HG03469 (cell line): ENCODE data around the gene SKIDA1.

Experiments used
- ATAC-seq: cut with Tn5 transposase; IDR thresholded peaks from one replicate; pipeline ENCODE4 v1.9.1; 2021; ENCODE audit warnings: mild to moderate bottlenecking, moderate library complexity, moderate number of reproducible peaks; ENCODE audit not compliant: unreplicated experiment

SKIDA1 gene

DNA sequence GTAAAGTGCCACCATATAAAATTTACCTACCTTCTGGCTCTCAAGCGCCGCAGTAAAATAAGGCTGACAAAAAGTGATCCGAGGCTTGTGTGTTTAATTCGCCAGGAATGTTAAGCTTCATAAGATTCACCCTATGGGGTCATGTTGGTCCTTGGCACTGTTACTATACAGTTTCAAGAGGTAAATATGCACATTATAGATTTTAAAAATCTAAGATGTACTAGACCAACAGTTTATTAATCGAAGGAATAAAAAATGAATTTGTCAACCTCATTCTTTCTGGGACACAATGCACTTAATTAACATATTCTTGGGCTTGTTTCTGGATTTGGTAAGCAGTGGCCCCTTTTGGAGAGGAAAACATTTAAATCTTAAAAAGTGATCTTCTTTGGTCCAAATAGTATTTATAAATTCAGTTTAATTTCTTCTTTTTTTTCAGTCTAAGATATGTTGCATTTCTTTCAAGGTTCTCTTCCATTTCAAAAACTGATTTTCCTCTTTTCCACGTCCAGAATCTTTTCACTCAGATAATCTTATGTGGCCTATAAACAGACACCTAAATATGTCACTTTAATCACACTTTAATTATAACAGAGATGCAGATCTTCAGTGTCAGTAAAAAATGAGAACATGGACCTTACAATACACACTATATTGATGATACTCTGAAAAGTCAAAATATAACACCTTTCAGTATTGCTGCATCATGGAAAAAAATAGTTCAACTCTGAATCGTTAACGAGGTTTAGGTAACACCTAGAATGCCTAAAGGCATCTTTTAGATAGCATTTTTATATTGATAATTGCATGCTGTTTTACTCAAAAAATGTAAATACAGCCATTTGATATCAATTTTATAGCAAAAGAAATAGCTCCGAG lies 3.8 kb upstream of the SKIDA1 start:
- no peak for ATAC-seq

GRCh38 chr10:21528236-21529031 lies 3.0 kb upstream of the SKIDA1 start:
- ATAC-seq: no peak

DNA sequence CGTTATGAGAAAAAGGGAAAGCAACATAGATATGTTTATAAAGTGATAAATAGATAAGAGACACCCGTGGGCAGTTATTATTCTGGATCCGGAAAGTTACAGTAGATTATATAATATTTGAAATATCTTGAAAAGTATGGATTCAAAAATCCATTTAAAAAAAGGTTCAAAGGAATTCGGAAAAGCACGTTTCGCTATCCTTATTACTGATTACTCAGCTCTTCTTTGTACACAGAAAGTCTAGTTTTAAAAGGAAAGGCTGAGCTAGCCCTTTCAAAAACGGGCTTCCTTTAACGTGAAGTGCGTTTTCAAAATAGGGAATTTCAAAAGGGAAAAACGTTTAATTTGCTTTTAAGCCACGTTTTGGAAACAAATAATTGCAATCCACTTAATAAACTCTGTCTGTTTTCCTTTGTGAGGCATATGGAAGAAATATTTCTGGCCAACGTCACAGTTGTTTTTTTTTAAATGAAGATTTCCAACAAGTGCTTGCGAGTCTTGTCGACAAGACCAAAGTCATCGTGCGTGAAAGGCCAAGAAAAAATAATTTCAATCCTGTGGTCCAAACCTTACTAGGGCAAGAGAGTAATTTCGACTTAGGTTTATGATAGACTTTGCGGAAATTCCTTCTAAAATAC lies 2.2 kb upstream of the SKIDA1 start:
- ATAC-seq: no peak

- ATAC-seq: no peak
Observed at GRCh38 chr10:21526860-21527597, 1.5 kb upstream of the SKIDA1 start.

DNA sequence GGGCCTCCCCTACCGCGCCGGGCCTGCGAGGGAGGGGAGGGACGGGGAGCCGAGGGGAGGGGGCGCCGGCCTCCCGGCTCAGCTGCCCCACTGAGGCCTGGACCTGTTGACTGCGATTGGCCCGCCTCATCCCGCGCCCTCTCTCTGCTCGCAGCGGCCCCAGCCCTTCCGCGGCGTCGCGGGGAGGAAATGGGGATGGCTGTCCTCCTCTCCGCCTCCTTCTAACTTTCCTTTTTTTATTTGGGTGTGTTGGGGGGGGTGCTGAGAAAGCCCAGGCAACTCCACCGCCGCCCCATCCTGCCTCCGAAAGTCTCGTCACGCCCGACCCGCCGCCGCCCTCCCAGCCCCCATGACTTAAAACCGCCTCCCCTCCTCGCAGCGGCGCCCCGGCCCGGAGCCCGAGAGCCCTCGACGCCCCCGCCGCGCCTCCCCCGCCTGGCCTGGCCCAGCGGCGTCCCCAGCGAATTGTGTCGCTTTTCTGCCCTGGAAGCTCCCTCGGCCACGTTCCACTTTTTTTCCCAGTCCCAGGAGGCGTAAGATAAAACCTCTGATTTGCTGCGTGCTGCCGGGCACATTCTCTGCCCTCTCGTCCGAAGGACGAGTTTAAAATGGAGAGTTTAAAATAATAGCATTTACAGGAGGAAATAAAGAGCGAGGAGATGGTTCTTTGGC lies 842 bp upstream of the SKIDA1 start:
- no peak for ATAC-seq

DNA sequence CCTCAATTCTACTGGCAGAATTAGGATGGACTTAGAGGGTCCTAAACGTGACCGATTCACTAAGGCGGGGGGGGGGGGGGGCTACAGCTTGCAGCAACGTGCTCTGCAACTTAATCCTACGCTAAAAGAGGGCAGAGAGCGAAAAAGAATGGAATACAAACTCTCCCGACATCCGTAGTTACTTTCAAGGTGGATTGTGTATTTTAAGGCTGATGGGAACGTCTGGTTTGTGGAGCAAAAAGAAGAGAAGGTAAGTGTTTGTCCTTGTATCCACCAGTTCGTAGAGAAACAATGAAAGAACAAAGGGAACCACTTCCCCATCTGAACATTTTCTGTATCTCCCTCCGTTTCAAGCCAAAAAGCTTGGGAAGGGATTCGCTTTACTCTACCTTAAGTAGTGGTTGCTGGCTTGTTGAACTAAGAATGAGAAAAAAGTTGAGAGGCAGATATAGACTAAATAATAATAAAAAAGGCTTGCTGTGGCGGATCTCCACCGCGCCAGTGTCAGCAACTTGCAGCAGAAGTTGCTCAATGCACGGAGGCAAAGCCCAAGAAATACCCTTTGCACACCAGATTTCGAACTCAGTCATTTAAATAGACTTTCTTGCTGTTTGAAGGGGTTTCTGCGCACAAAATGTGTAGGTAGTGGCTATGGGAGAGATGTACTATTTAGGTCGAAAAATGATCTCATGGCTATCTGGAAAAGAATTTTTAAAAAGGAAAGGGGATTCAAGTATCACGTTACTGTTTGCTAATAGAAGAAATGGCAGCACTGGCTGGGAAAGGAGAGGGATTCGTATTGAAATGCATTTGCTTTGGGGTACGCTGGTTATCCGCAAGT lies 736 bp downstream of the SKIDA1 start:
- no peak for ATAC-seq

DNA sequence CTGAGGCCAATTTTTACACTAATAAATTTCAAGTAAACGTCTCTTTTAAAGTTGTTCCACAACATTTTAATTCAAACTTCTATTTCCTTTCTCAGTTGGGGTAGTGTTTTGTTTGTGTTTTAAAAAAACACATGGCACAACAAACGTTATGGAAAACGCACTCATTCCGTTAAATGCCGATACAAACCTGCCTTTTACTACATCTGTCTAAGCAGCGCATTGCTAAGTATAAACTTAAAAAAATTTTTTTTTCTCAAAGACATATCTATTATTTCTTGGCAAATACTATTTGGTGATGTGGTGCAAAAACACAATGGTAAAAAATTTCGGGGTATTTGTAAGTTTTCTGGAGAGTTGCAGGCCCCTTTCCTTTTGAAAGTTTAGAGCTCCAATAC lies 1.4 kb downstream of the SKIDA1 start:
- no peak for ATAC-seq

DNA sequence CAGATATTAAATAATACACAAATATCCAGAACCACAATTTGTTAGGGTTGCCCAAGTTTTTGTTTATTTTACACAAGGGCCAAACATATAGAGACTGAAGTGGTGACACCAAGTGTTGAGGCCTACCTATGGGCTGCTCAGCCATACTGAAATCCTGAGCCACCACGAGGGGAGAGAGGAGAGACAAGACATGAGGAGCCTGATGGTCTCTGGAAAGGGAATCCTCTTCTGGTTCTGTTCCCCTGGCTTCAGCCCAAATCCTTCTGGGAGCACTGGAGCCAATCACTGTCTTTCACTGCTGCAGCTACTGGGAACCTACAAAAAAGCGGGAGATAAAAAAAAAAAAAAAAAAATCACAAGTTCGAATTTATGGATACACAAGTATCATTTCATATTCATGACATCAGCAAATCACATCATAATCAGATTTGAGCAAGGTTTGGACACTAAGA lies 1.9 kb downstream of the SKIDA1 start:
- no peak for ATAC-seq

- ATAC-seq: no peak
Observed at GRCh38 chr10:21522631-21523406, 2.7 kb downstream of the SKIDA1 start.

GRCh38 chr10:21521751-21522533 lies 3.5 kb downstream of the SKIDA1 start:
- no peak for ATAC-seq

DNA sequence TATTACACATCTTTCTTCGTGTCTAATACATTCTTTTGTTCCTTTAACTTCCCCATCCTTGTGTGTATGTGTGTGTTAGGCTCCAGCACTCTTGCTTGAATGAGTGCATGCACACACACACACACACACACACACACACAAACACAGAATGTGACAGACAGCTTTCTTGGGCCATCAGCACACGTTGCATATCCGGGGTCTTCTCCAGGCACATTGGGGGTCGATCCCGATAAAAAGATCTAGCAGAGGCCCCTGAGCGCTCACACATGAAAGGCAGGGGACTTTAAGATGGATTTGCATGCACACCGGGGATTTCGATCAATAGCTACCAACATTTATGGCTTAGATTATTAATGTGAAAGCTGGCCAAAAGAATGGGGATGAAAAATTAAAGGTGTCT lies 4.5 kb downstream of the SKIDA1 start:
- ATAC-seq: no peak

DNA sequence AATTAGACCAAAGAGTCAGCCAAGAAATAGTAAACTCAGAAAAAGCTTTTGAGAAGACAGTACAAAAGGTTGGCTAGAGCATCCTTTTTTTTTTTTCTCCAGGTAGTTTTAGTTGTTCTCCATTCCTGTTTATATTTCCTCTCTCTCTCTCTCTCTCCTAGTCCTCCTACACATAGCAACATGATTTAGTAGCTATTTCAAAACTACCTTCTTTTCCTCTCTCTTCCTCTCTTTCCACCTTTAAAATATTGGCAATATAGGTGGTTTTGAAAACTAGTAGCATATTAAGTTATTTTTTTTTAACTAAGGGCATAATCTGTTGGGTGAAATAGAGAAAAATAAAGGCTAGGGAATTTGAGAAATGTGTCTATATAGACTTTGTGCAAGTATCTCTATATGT lies 5.0 kb downstream of the SKIDA1 start:
- no peak for ATAC-seq

GRCh38 chr10:21519941-21520436 lies 5.5 kb downstream of the SKIDA1 start:
- peak; percentile 37 for ATAC-seq

DNA sequence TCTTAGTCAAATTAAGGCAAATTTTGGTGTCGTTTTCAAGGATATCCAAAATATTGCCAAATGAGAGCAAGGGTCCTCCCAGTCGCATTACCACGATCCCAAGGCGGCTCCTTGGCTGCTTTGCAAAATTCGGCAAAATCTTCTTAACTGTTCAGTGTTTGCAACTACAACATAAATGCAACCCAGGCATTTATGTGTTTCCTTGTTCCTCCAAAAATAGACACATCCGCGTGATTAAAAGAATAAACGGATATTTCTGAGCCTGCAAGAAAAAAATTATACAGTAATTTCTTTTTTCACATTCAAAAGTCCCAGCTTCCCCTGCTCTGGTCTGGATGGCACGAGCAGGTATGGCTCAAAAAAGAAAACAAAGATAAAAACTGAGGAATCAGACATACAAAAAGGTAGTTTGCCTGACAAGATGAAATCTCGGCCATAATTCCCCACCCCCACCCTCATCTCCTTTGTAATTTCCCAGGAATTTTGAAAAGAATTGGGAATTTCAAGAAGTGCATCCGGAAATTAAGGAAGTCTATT lies 6.0 kb downstream of the SKIDA1 start:
- ATAC-seq: no peak

DNA sequence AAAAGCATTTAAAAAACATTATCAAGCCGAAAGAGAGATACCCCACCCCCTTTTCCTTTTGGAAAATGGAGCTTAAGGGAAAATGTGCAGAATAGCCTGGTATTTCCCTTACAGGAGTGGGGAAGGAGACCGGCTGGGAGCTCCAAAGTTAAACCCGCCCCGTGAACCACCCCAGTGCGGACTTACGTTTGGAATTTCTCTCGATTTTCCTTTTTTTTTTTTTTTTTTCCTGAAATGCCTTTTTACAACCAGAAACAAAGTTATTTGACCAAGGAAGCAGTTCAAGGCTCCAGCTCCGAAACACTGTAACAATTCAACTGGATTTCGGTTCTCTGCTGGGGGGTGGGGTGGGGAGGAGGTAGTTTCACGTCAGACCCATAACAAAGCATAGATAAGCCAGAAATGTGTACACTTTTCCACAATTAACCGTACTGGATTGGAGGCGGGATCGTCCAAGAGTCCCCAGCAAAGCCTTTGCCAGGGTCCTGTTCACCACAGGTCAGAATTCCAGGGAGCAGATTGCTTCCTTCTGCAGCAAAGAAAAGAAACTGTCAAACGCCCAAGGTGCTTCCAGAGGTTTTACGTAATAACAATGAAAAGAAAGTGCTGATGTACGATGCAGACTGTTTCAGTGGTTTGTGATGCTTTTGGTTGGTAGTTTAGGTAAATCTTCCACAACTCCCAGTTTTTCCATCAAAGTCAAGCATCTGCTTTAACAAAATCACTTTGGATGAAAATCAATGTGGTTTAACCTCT lies 6.7 kb downstream of the SKIDA1 start:
- no peak for ATAC-seq

GRCh38 chr10:21518149-21518640 lies 7.3 kb downstream of the SKIDA1 start:
- ATAC-seq: no peak
